Measurements from ENCODE around the gene INMT.

INMT gene

GRCh38 chr7:30734497-30734896, 17.4 kb upstream of the INMT start:
- Histone ChIP-seq H3K9me3 (ENCODE audit: low read length) (no peaks in the 10 kb centered on the region), H2AFZ (ENCODE audit: low read length) (no peak overlapping the region), H3K27me3 (ENCODE audit: insufficient read depth, low read length) (peaks cover 22% of the 10 kb centered on the region; the same call in 1 of the 2 replicates), H3K79me2 (ENCODE audit: insufficient read depth, low read length) (no peaks in the 10 kb centered on the region), H3K27ac (ENCODE audit: low read depth, low read length, poor library complexity, severe bottlenecking) (no peak overlapping the region), H3K4me3 (ENCODE audit: low read depth, low read length, poor library complexity, severe bottlenecking) (no peak overlapping the region), H3K9ac (ENCODE audit: low read length) (no peak overlapping the region), H4K20me1 (ENCODE audit: insufficient read depth, low read length) (no peaks in the 10 kb centered on the region), H3K9me2 (ENCODE audit: low read depth, low read length) (no peaks in the 10 kb centered on the region), H3F3A (ENCODE audit: insufficient read depth, low read length) (no peaks in the 10 kb centered on the region), H3K4me1 (ENCODE audit: insufficient read depth, low read length, severe bottlenecking) (no peaks in the 10 kb centered on the region), H3K36me3 (ENCODE audit: insufficient read depth, low read length) (no peaks in the 10 kb centered on the region), H3K4me2 (ENCODE audit: low read length) (no peak overlapping the region)
- TF ChIP-seq CTCF (IDR thresholded peaks at IDR 0.05; ENCODE audit: low read length), result no peak

- Histone ChIP-seq H3K4me3 (ENCODE audit: low read depth, low read length, poor library complexity, severe bottlenecking) (no peak overlapping the region), H3K9me2 (ENCODE audit: low read depth, low read length) (no peaks in the 10 kb centered on the region), H3F3A (ENCODE audit: insufficient read depth, low read length) (no peaks in the 10 kb centered on the region), H3K9me3 (ENCODE audit: low read length) (no peaks in the 10 kb centered on the region), H3K4me1 (ENCODE audit: insufficient read depth, low read length, severe bottlenecking) (no peaks in the 10 kb centered on the region), H3K4me2 (ENCODE audit: low read length) (no peak overlapping the region), H4K20me1 (ENCODE audit: insufficient read depth, low read length) (no peaks in the 10 kb centered on the region), H3K27ac (ENCODE audit: low read depth, low read length, poor library complexity, severe bottlenecking) (no peak overlapping the region), H3K27me3 (ENCODE audit: insufficient read depth, low read length) (peaks cover 22% of the 10 kb centered on the region; the same call in 1 of the 2 replicates), H3K36me3 (ENCODE audit: insufficient read depth, low read length) (no peaks in the 10 kb centered on the region), H3K79me2 (ENCODE audit: insufficient read depth, low read length) (no peaks in the 10 kb centered on the region), H2AFZ (ENCODE audit: low read length) (no peak overlapping the region), H3K9ac (ENCODE audit: low read length) (no peak overlapping the region)
- TF ChIP-seq CTCF (IDR thresholded peaks at IDR 0.05; ENCODE audit: low read length) (no peak), EZH2 (IDR thresholded peaks at IDR 0.05; ENCODE audit: borderline replicate concordance, low read length) (no peak)
Observed at GRCh38 chr7:30735631-30736030, 16.3 kb upstream of the INMT start.

GRCh38 chr7:30736291-30736690, 15.6 kb upstream of the INMT start:
- TF ChIP-seq CTCF (IDR thresholded peaks at IDR 0.05; ENCODE audit: low read length) (no peak), EZH2 (IDR thresholded peaks at IDR 0.05; ENCODE audit: borderline replicate concordance, low read length) (no peak)
- H3F3A ChIP-seq (ENCODE audit: insufficient read depth, low read length), result no peaks in the 10 kb centered on the region
- no peak overlapping the region for H3K4me3 ChIP-seq (ENCODE audit: low read depth, low read length, poor library complexity, severe bottlenecking)
- no peak overlapping the region for H3K9ac ChIP-seq (ENCODE audit: low read length)
- no peak overlapping the region for H3K27ac ChIP-seq (ENCODE audit: low read depth, low read length, poor library complexity, severe bottlenecking)
- no peaks in the 10 kb centered on the region for H3K9me2 ChIP-seq (ENCODE audit: low read depth, low read length)
- H3K27me3 ChIP-seq (ENCODE audit: insufficient read depth, low read length), result peaks cover 15% of the 10 kb centered on the region; the same call in 1 of the 2 replicates
- H3K4me2 ChIP-seq (ENCODE audit: low read length), result no peak overlapping the region
- no peaks in the 10 kb centered on the region for H4K20me1 ChIP-seq (ENCODE audit: insufficient read depth, low read length)
- H3K4me1 ChIP-seq (ENCODE audit: insufficient read depth, low read length, severe bottlenecking), result no peaks in the 10 kb centered on the region
- no peak overlapping the region for H2AFZ ChIP-seq (ENCODE audit: low read length)
- no peaks in the 10 kb centered on the region for H3K79me2 ChIP-seq (ENCODE audit: insufficient read depth, low read length)
- H3K9me3 ChIP-seq (ENCODE audit: low read length), result no peaks in the 10 kb centered on the region
- H3K36me3 ChIP-seq (ENCODE audit: insufficient read depth, low read length), result no peaks in the 10 kb centered on the region

Measured in OCI-LY1 (cell line).